GM19099 (cell line): ENCODE results near the gene OSBPL1A.

ENCODE experiments used
- POLR2A ChIP-seq: IDR thresholded peaks from 3 replicates; pipeline ENCODE4 v1.6.1; 2011; ENCODE audit warnings: low read depth; ENCODE audit not compliant: insufficient read length; ENCODE audit errors: extremely low read depth

The OSBPL1A gene

GRCh38 chr18:24413148-24413547, 15.5 kb upstream of the OSBPL1A start:
- no peak for TF ChIP-seq POLR2A

GRCh38 chr18:24408496-24408895, 10.9 kb upstream of the OSBPL1A start:
- TF ChIP-seq POLR2A: no peak

- TF ChIP-seq POLR2A: no peak
These were observed 7.0 kb upstream of the OSBPL1A start for GRCh38 chr18:24404591-24404990.

- TF ChIP-seq POLR2A: no peak
These were observed 5.5 kb upstream of the OSBPL1A start for GRCh38 chr18:24403076-24403475.

- TF ChIP-seq POLR2A: no peak
These were observed 4.7 kb upstream of the OSBPL1A start for GRCh38 chr18:24402209-24402785.

- no peak for TF ChIP-seq POLR2A
These were observed 3.0 kb upstream of the OSBPL1A start for GRCh38 chr18:24400587-24400986.

GRCh38 chr18:24398540-24398939, 916 bp upstream of the OSBPL1A start:
- no peak for TF ChIP-seq POLR2A

- TF ChIP-seq POLR2A: no peak
These were observed 412 bp downstream of the OSBPL1A start for GRCh38 chr18:24397131-24397693.

GRCh38 chr18:24396082-24396633, 1.5 kb downstream of the OSBPL1A start:
- TF ChIP-seq POLR2A: no peak

GRCh38 chr18:24395049-24395795, 2.4 kb downstream of the OSBPL1A start:
- no peak for TF ChIP-seq POLR2A

- TF ChIP-seq POLR2A: no peak
These were observed 8.7 kb downstream of the OSBPL1A start for GRCh38 chr18:24388957-24389356.

GRCh38 chr18:24386681-24387080, 10.9 kb downstream of the OSBPL1A start:
- TF ChIP-seq POLR2A: no peak

- no peak for TF ChIP-seq POLR2A
These were observed 16.5 kb downstream of the OSBPL1A start for GRCh38 chr18:24381126-24381525.

GRCh38 chr18:24380163-24380747, 17.4 kb downstream of the OSBPL1A start:
- TF ChIP-seq POLR2A: no peak

- no peak for TF ChIP-seq POLR2A
These were observed 19.0 kb downstream of the OSBPL1A start for GRCh38 chr18:24378598-24378997.
